Activated naive CD4-positive, alpha-beta T cell treated with anti-CD3 and anti-CD28 coated beads, Interleukin-2, amount 10 ng/mL, durations not matched to agents 7 days and 5 days (primary cell): ENCODE measurements around the gene IL24.

Experiments used
- CTCF ChIA-PET: fragments of 350-600 bp; sonication (Branson Sonifier 250); formaldehyde crosslinking; loops from one replicate; lab custom pipeline; 2021; ENCODE audit warnings: antibody characterized with exemption; lab: Charles Lee
- DNase-seq: peaks from one replicate; pipeline ENCODE4 v3.0.0-alpha.2; 2020
- H3K27ac Mint-ChIP-seq: one replicate; pipeline ENCODE4 v1.8.0; 2021; ENCODE audit warnings: mild to moderate bottlenecking, moderate library complexity, mixed read lengths
- H3K27me3 Mint-ChIP-seq: one replicate; pipeline ENCODE4 v1.8.0; 2021; ENCODE audit warnings: mild to moderate bottlenecking, mixed read lengths
- H3K36me3 Mint-ChIP-seq: one replicate; pipeline ENCODE4 v1.8.0; 2021; ENCODE audit warnings: mixed read lengths
- H3K4me1 Mint-ChIP-seq: one replicate; pipeline ENCODE4 v1.8.0; 2021; ENCODE audit warnings: mixed read lengths
- H3K4me3 Mint-ChIP-seq: one replicate; pipeline ENCODE4 v1.8.0; 2021; ENCODE audit warnings: mild to moderate bottlenecking, moderate library complexity, mixed read lengths
- H3K9me3 Mint-ChIP-seq: one replicate; pipeline ENCODE4 v1.8.0; 2021; ENCODE audit warnings: mixed read lengths

IL24 gene

DNA sequence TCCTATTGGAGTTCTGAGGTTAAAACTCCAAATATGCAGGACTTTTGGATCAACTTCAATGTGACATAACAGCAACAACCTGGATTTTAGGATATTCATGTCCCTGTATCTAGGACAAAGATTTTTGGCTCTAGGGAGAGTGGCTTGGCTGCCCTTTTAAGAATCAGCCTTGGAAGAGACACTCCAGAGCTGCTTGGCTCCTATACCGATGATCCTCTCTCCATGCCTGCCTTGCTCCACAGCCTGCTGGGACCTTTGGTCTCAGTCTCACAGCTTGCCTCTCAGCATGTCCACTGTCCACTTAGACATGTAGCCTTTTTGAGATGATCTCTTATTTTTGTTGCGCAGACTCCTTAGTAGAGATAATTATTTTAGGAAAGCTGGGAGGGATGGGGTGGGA lies 29.0 kb downstream of the IL24 start:
- CTCF ChIA-PET: interaction anchor here (3.3 to 13.5 kb wide), 2 partner anchors 42 to 55 kb away, joined by 9 to 265 read pairs; no protein-coding TSS in a partner anchor
- Mint-ChIP-seq H3K36me3 (peaks cover 2% of the 10 kb centered on the region), H3K9me3 (no peaks in the 10 kb centered on the region), H3K4me1 (peaks cover 29% of the 10 kb centered on the region), H3K27ac (no peak overlapping the region), H3K27me3 (no peaks in the 10 kb centered on the region), H3K4me3 (no peak overlapping the region)
- DNase-seq: no peak

DNA sequence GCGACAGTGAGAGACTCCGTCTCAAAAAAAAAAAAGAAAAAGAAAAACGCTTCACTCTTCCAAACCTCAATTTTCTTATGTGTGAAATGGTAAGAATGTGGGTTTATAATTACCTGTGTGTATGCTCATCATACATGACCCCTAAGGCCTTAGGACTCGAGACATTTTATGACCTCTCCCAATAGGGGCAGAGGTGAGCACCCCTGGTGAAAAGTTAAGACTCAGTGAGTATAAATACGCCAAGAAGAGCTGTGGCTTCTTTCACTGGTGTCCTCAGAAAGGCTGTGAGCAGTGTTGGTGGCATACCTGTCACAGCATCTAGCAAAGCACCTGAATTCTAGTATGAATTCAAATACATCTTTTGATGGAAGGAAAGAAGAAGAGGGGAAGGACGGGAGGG lies 32.3 kb downstream of the IL24 start:
- no peaks in the 10 kb centered on the region for H3K36me3 Mint-ChIP-seq
- CTCF ChIA-PET: interaction anchor here (8.3 to 13.5 kb wide), 2 partner anchors 12 to 52 kb away, joined by 168 to 265 read pairs; partner anchors contain the start of gene FCMR
- H3K27me3 Mint-ChIP-seq: peaks cover 5% of the 10 kb centered on the region
- peak overlapping the region; percentile 64 for H3K27ac Mint-ChIP-seq
- no peaks in the 10 kb centered on the region for H3K9me3 Mint-ChIP-seq
- DNase-seq: no peak
- peaks cover 38% of the 10 kb centered on the region for H3K4me1 Mint-ChIP-seq
- no peak overlapping the region for H3K4me3 Mint-ChIP-seq

DNA sequence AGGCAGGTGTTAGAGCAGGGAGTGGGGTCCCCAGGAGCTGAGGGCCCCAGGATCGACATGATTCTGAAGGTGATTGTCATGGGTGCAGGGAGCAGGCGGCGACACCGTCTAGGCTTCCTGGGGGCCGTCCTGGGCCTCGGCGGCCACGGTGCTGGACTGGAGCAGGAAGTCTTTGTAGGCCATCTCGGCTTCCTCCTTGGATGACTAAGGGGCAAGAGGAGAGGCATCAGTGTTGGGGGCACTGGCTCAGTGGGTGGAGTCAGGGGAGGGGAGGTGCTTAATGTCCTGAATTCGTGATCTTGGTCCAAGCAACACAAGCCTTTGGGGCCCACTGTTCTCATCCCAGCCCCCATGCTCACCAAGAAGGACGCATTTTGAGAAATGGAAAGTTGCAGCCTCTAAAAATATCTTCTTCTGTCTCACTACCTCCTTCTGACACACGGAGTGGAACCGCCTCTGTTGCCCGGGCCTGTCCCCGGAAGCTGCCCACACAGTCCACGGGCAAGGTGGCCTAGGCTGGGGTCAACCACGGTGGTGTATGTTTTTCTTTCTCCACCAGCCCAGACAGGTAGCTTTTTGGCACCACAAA lies 33.1 kb downstream of the IL24 start:
- Mint-ChIP-seq H3K27me3 (peaks cover 8% of the 10 kb centered on the region), H3K36me3 (no peaks in the 10 kb centered on the region), H3K4me3 (no peak overlapping the region), H3K4me1 (peaks cover 38% of the 10 kb centered on the region), H3K27ac (no peak overlapping the region), H3K9me3 (no peaks in the 10 kb centered on the region)
- DNase-seq: no peak
- CTCF ChIA-PET: interaction anchor here (8.3 to 13.5 kb wide), 2 partner anchors 13 to 51 kb away, joined by 168 to 265 read pairs; partner anchors contain the start of gene FCMR

DNA sequence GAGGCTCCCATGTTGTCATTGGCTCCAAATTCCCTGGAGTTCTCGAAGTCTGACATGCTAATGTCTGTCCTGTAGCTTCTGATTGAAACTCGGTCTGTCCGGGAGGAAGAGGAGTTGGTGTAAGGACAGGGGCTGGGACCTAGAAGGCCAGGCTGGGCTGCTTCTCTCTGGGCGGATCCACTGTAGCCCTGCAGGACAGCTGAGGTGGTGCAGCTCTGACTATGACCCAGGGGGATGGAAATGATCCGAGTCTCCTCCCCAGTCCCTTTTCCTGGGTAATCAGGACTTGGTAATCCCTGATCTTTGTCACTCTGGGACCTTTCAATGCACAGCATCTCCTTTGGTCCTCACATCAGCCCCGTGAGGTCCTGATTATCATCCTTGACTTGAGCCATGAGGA lies 34.5 kb downstream of the IL24 start:
- H3K4me1 Mint-ChIP-seq: peaks cover 32% of the 10 kb centered on the region
- H3K27me3 Mint-ChIP-seq: peaks cover 15% of the 10 kb centered on the region
- H3K36me3 Mint-ChIP-seq: no peaks in the 10 kb centered on the region
- no peak overlapping the region for H3K27ac Mint-ChIP-seq
- CTCF ChIA-PET: interaction anchor here (0.7 to 13.5 kb wide), 10 partner anchors 11 to 197 kb away, joined by 3 to 265 read pairs (median 6); partner anchors contain the start of gene FCMR
- no peak overlapping the region for H3K4me3 Mint-ChIP-seq
- no peaks in the 10 kb centered on the region for H3K9me3 Mint-ChIP-seq
- DNase-seq: no peak

DNA sequence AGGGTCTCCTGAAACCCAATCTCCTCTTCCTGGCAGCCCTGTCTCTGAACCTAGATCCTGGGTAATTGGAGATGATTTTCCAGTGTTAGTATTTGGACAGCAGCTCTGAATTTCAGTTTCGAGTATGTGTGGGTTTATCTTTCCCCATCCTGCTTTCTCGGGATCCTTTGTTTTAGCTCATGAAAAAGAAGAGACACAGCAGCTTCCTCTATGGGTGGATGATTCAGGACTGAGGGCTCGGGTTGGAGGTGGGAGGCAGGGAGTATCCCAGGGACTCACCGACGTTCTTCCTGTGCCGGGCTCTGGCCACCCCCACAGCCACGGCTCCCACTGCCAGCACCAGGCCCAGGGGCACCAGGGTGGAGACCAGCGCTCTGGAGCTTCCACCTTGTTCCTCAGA lies 34.9 kb downstream of the IL24 start:
- Mint-ChIP-seq H3K9me3 (no peaks in the 10 kb centered on the region), H3K27ac (no peak overlapping the region), H3K4me3 (no peak overlapping the region), H3K27me3 (peaks cover 17% of the 10 kb centered on the region), H3K4me1 (peaks cover 31% of the 10 kb centered on the region), H3K36me3 (no peaks in the 10 kb centered on the region)
- DNase-seq: no peak
- CTCF ChIA-PET: interaction anchor here (0.7 to 13.5 kb wide), 11 partner anchors 10 to 299 kb away, joined by 3 to 265 read pairs (median 5); partner anchors contain the start of gene FCMR

DNA sequence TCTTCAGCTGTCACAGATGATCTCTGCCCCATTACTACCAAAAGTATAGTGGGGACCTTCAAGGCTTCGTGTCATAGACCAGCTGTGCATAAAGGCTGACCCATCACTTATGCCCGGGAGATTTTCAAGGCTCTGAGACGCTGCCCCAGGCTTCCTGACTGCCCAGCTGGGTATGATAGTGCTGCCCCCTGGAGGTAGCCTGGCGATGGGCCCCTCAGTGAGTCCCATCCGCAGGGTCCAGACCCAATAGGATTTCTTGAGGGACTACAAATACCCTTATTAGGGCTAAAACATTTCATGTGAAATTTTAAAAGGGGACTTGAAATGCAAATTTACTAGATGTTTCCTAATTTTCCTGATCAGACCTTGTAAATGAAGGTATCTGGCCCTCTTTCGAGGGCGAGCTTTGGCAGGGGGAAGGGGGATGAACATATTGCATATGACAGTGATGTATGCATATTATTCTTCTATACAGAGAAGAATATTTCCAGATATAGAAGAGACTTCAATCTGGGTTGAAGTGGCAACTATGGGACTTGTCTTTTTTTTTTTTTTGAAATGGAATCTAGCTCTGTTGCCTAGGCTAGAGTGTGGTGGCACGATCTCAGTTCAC lies 36.2 kb downstream of the IL24 start:
- CTCF ChIA-PET: interaction anchor here (0.6 to 13.5 kb wide), 24 partner anchors 8 to 300 kb away, joined by 3 to 265 read pairs (median 4); partner anchors contain the start of genes FCMR and PIGR
- Mint-ChIP-seq H3K27me3 (peaks cover 25% of the 10 kb centered on the region), H3K27ac (no peak overlapping the region), H3K9me3 (no peaks in the 10 kb centered on the region), H3K4me3 (no peak overlapping the region), H3K4me1 (peaks cover 26% of the 10 kb centered on the region), H3K36me3 (no peaks in the 10 kb centered on the region)
- DNase-seq: peak; percentile 76

DNA sequence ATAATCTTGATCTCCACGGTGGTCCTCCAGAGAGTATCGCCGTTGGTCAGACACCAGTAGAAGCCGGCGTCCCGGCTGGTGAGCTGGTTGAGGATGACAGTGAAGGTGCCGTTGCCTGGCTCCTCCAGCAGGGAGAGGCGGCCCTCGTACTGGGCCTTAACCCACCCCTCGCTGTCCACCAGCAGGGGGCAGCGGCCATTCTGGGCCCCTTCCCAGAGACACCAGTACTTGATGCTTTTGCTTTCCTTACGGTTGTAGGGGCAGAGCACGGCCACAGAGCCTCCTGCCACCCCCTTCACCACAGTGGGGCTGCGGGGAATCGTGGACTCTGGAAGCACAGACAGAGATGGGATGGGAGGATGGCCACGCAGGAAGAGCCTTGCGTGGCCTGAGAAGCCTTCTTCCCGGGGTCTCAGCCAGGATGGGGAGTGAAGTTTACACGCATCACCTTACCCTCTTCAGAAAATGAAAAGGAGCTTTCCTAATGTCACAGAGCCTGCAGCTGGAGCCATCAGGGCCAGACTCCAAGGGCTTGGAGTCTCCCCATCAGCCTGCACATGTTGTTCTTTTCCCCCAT lies 38.3 kb downstream of the IL24 start:
- Mint-ChIP-seq H3K36me3 (no peaks in the 10 kb centered on the region), H3K27ac (no peak overlapping the region), H3K9me3 (no peaks in the 10 kb centered on the region), H3K27me3 (peaks cover 35% of the 10 kb centered on the region), H3K4me3 (no peak overlapping the region), H3K4me1 (peaks cover 14% of the 10 kb centered on the region)
- peak; percentile 74 for DNase-seq
- CTCF ChIA-PET: interaction anchor here (0.7 to 13.5 kb wide), 20 partner anchors 10 to 305 kb away, joined by 3 to 265 read pairs (median 5); partner anchors contain the start of genes FCMR and PIGR

DNA sequence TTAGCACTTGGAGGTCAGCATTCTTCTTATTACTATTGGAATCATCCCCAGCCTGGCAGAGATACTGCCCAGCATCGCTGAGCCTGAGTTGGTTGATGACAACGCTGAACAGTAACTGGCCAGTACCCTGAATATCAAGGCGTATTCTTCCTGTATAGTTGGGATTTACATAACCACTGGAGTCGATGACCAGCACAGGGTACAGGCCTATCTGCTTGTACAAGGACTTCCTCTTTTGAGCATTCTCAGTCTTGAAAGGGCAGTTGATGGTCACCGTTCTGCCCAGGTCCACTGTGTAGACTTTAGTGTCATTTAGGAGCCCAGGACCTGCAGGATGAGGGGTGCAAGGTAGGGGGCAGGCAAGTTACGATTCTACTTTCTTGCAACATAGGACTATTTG lies 40.2 kb downstream of the IL24 start:
- Mint-ChIP-seq H3K4me1 (peaks cover 7% of the 10 kb centered on the region), H3K9me3 (no peaks in the 10 kb centered on the region), H3K27me3 (peaks cover 51% of the 10 kb centered on the region), H3K36me3 (no peaks in the 10 kb centered on the region), H3K27ac (no peak overlapping the region), H3K4me3 (no peak overlapping the region)
- no peak for DNase-seq
- CTCF ChIA-PET: interaction anchor here (0.5 to 13.5 kb wide), 7 partner anchors 9 to 143 kb away, joined by 3 to 265 read pairs (median 3); partner anchors contain the start of genes FCMR and PIGR

DNA sequence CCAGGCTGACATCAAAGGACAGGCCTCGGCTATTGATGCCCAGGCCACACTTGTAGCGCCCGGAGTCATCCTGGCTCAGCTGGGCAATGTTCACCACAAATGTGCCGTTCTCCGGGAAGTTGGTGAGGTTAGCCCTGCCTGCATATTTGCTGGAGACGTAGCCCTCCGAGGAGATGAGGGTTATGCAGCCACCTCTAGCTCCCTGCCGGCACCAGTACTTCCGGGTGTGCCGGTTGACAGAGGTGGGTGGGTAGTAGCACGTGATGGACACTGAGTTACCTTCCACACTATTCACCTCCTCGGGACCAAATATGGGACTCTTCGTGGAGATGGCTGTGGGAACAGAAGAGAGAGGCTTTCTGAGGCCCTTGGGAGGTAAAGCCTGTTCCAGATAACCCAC lies 41.9 kb downstream of the IL24 start:
- Mint-ChIP-seq H3K4me3 (no peak overlapping the region), H3K36me3 (no peaks in the 10 kb centered on the region), H3K4me1 (no peaks in the 10 kb centered on the region), H3K9me3 (no peaks in the 10 kb centered on the region), H3K27ac (no peak overlapping the region), H3K27me3 (peaks cover 65% of the 10 kb centered on the region)
- DNase-seq: no peak
- CTCF ChIA-PET: interaction anchor here (1.2 to 1.9 kb wide), 3 partner anchors 40 to 129 kb away, joined by 3 to 5 read pairs (median 4); no protein-coding TSS in a partner anchor

DNA sequence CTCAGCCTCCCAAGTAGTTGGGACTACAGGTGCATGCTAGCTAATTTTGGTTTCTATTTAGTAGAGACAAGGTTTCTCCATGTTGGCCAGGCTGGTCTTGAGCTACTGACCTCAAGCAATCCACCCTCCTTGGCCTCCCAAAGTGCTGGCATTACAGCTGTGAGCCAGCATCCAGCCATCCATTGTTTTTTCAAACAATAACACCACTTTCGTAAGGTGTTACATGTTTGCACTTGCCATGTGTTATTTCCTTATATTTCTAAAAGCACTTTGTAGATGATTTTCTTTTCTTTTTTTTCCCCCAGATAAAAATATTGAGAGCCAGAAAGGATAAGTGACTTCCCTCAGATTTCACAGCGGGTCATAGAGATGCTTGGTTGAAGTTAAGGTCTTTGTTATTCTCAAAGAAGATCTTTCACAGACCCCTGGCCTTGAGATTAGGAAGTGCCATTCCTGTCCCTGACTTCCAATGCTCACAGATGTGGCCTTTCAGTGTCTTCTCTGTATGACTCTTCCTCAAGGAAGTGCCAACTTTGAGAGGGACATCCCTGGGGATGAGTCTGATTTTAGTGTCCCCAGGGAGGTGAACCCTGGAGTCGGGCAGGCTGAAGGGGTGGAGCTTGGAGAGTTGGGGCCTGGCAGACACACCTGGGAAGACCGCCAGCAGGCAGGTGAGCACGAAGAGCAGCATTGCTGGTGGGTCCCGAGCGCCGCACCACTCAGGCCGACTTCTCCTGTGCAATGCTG lies 42.8 kb downstream of the IL24 start:
- Mint-ChIP-seq H3K27me3 (peaks cover 68% of the 10 kb centered on the region), H3K4me3 (no peak overlapping the region), H3K36me3 (no peaks in the 10 kb centered on the region), H3K9me3 (no peaks in the 10 kb centered on the region), H3K4me1 (no peaks in the 10 kb centered on the region), H3K27ac (no peak overlapping the region)
- DNase-seq: no peak
- CTCF ChIA-PET: interaction anchor here (1.9 kb wide), 1 partner anchor 42 kb away, joined by 4 read pairs; no protein-coding TSS in a partner anchor

DNA sequence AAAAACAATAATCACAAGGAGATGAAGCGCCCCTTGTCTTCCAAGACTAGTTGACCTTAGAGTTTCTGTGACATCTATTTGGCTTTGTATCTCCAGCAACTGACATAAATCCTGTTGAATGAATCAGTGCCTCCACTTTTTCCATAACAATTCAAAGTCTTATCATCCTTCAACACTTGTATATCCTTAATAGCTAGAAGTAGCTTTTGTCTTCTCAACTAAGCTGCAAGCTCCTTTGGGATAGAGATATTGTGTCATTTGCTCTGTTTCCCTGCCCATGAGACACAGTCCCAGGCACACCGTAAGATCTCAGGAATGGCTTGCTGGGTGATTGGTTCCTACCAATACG lies 43.3 kb downstream of the IL24 start:
- Mint-ChIP-seq H3K4me3 (no peak overlapping the region), H3K27ac (no peak overlapping the region), H3K4me1 (no peaks in the 10 kb centered on the region), H3K36me3 (no peaks in the 10 kb centered on the region), H3K9me3 (no peaks in the 10 kb centered on the region), H3K27me3 (peaks cover 68% of the 10 kb centered on the region)
- CTCF ChIA-PET: interaction anchor here (3.2 kb wide), 1 partner anchor 8 kb away, joined by 16 read pairs; no protein-coding TSS in a partner anchor
- no peak for DNase-seq

DNA sequence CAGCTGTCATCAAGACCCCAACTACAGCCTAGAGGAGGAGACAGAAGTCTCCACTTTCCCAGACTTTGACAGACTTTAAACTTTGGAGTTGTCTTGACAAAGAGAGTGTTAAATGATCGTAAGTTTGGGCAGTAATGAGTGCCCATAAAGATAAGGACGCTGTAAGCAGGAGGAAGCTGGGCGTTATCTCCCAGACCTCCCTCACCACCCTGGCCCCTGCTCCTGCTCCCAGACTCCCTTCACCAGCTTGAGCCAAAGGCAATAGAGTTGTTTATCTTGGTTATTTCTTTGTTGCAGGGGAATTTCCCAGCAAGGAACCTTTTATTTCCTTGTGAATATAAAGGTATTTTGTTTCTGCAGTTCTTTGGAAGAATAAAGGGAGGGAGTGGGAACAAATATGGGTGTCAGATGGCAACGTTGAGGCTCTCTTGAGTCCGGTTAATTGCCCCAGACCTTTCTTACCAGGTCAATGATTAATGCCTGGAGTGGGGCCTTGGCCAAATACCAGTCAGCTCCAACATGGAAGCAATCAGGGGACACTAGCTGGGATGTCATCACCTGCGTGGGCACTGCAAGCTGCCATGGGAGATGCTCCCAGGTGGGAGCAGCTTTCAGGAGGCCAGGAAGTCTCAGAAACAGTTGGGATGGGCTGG lies 44.6 kb downstream of the IL24 start:
- Mint-ChIP-seq H3K36me3 (no peaks in the 10 kb centered on the region), H3K27me3 (peaks cover 77% of the 10 kb centered on the region), H3K9me3 (no peaks in the 10 kb centered on the region), H3K4me3 (no peak overlapping the region), H3K4me1 (no peaks in the 10 kb centered on the region), H3K27ac (no peak overlapping the region)
- DNase-seq: no peak
- CTCF ChIA-PET: interaction anchor here (1.0 to 3.2 kb wide), 6 partner anchors 9 to 40 kb away, joined by 3 to 16 read pairs (median 4); no protein-coding TSS in a partner anchor

DNA sequence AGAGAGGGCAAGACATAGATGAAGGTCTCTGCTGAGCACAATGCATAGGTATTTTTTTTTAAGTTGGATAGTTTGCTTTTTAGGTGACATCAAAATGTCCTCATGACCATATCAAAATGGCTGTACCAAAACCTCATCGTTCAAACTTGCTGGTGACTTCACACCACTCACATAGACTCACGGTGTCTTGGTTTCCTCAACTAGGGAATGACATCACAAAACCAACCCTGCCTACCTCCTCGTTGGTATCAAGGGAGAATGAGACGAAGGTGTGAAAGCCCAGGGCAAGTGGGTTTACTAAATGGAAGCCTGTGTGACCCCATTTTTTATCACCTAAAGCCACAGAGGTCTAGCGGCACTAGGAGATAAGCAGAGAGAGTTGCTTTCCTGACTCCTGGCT lies 47.5 kb downstream of the IL24 start:
- no peak overlapping the region for H3K27ac Mint-ChIP-seq
- H3K27me3 Mint-ChIP-seq: peaks cover 75% of the 10 kb centered on the region
- no peak for DNase-seq
- peaks cover under 1% of the 10 kb centered on the region for H3K9me3 Mint-ChIP-seq
- H3K36me3 Mint-ChIP-seq: no peaks in the 10 kb centered on the region
- no peak overlapping the region for H3K4me3 Mint-ChIP-seq
- CTCF ChIA-PET: no interaction called here
- H3K4me1 Mint-ChIP-seq: no peaks in the 10 kb centered on the region
